Activated CD8-positive, alpha-beta memory T cell treated with anti-CD3 and anti-CD28 coated beads for 48 hours (primary cell): ENCODE data around the gene FHL2.

Experiments
- DNase-seq, 3 experiments: peaks; one replicate each; pipeline ENCODE4 v3.0.0-alpha.2; 2020; ENCODE audit warnings: low read depth in 2 of 3, low spot score in 2 of 3

Gene FHL2

DNA sequence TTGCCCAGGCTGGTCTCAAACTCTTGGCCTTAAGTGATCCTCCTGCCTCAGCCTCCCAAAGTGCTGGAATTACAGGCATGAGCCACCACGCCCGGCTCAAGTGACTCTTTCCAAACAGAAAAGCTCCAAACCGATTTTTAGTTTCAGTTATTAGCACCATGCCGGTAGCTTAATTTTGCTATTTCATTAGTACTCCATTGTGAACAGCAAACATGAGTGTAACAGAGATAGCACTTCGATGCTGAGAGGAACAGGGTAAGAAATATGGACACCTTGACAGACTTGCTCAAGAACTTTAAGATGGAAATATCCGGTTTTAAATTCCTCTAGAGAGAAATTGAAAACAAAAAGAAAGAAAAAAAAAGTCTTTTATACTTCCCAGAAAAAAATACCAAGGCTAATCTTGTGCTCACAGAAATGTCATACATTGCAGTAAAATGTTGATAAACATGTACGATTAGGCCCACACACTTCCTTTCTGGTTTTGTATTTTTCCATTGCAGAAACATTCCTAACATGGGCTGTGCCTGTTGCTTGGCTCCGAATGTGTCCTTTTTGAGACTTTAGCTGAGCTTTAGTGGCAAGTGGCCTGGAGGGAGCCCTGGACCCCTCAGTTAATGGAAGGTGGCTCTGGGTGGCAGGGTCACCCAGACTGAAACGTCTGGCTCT lies 18.3 kb downstream of the FHL2 start:
- no peak for DNase-seq

- DNase-seq, result no peak
Measured at GRCh38 chr2:105379741-105380186, 19.1 kb downstream of the FHL2 start.

GRCh38 chr2:105378921-105379383 lies 19.9 kb downstream of the FHL2 start:
- DNase-seq, result no peak

- DNase-seq, result no peak
Measured at GRCh38 chr2:105378276-105378840, 20.5 kb downstream of the FHL2 start.

DNA sequence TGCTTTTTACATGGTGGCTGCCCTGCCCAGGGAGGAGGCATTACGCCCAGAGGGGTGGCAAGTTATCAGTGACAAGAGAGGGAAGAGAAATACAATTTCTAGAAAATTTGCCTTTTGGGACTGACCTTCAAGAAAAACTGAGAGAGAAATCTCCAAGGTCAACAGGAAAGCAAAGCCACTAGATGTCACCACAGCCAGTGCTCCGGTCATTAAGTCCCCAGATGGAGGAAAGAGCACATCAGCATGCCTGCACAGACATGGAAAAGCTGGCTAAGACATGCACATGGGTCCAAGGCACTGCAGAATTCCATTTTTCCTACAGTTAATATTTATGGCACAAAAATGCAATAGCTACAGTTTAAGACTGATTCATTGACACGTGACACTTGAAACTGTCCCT lies 21.0 kb downstream of the FHL2 start:
- DNase-seq, result no peak

DNA sequence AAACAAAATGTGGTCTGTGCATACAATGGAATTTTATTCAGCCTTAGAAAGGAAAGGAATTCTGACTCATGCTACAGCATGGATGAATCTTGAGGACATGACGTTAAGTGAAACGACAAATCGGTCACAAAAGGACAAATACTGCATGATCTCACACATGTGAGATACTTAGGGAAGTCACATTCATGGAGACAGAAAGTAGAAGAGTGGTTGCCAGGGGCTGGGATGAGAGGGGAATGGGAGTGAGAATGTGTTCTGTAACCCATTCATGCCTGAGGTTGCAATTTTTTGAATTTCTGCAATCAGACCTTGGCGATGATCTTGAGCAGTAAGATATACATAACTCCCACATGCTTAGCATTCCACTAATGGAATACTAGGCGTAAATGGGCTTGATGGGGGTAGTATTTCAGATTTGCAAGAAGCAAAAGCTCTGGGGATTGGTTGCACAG lies 22.0 kb downstream of the FHL2 start:
- DNase-seq, result no peak

GRCh38 chr2:105376010-105376409 lies 22.8 kb downstream of the FHL2 start:
- DNase-seq, result no peak

- DNase-seq, result no peak
Measured at GRCh38 chr2:105375001-105375561, 23.8 kb downstream of the FHL2 start.

GRCh38 chr2:105373895-105374401 lies 24.9 kb downstream of the FHL2 start:
- no peak for DNase-seq

DNA sequence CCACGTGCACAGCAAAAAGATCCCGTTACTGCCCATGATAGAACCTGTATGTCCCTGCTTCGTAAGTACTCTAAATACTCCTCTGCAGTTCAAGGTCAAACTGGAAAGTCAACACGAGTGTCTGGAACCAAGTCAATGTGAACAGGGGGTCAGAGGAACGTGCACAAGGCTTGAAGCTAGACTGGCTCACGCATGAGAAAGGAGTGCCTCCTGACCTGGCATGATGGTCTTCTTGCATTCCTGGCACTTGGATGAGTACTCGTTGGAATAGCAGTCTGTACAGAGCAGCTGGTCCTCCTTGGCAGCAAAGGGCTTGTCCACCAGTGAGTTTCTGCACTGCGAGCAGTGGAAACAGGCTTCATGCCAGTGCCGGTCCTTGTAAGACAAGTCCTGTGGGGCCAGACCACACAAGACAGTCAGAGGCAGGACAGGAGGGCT lies 25.5 kb downstream of the FHL2 start:
- no peak for DNase-seq

GRCh38 chr2:105371810-105372209 lies 27.0 kb downstream of the FHL2 start:
- no peak for DNase-seq

- no peak for DNase-seq
Measured at GRCh38 chr2:105371156-105371555, 27.7 kb downstream of the FHL2 start.

DNA sequence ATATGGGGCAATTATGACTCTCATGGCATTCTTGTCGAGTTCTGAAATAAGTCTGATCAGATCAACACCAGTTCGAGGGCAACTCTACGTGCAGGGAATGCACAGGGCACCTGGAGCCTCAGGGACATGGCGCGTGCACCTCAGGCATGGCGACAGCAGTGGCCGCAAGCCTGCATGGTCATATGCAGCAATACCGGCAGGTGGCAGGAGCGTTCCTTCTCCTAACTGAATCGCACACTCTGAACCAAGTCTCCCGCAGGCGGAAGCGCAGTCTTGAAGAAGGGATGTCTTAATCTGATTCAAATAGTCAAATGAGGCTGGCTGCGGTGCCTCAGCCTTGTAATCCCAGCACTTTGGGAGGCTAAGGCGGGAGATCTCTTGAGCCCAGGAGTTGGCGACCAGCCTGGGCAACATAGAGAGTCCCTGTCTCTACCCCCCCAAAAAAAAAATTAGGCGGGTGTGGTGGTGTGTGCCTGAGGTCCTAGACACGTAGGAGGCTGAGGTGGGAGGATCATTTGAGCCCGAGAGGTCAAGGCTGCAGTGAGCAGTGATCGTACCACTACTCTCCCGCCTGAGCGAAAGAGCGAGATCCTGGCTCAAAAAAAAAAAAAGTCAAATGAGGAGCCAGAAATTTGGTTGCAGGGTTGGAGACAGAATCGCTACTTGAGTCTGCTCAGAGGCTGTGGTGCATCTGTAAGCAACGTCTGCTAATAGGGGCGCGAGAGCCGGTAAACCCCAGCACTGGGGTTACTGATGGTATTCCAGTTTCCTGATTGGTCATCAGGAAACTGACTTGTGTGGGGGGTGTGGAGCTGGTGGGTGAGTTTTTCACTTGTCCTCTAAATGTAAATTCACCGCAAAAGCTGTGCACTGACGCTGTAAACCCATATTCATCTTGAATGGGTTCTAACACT lies 28.8 kb downstream of the FHL2 start:
- peak; percentile 54 to 75 (median 59) for DNase-seq

- no peak for DNase-seq
Measured at GRCh38 chr2:105368759-105369408, 30.0 kb downstream of the FHL2 start.

GRCh38 chr2:105365206-105365605 lies 33.6 kb downstream of the FHL2 start:
- no peak for DNase-seq

DNA sequence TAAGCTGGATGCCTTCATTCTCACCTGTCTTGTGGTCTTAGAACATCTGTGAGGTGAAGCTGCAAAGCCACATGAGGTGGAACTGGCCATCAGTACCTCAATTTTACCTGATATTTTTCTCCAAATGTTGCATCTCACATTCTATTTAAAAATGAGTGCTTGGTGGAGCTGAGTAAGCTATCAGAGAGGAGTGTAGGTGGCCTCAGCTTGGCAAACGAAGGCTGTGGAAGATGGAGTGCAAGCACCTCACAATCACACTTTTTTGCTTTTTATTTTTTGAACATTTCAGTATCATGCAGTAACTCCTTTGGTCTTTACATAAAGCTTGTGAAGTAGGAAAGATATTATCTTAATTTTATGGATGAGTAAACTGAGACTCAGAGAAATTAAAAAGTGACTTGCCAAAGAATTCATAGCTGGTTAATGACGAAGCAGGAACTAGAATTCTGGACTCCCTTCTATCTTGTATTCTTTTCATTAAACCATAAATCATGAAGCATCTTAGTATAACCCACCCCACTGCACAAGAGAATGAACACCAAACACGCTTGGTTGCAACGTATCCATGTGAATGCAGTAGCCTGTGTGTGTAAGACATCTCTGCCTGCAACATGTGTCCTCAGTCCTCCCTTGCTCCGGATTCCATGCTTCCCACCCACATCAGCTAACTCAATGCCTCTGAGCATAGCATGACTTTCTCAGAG lies 34.3 kb downstream of the FHL2 start:
- DNase-seq, result no peak

DNA sequence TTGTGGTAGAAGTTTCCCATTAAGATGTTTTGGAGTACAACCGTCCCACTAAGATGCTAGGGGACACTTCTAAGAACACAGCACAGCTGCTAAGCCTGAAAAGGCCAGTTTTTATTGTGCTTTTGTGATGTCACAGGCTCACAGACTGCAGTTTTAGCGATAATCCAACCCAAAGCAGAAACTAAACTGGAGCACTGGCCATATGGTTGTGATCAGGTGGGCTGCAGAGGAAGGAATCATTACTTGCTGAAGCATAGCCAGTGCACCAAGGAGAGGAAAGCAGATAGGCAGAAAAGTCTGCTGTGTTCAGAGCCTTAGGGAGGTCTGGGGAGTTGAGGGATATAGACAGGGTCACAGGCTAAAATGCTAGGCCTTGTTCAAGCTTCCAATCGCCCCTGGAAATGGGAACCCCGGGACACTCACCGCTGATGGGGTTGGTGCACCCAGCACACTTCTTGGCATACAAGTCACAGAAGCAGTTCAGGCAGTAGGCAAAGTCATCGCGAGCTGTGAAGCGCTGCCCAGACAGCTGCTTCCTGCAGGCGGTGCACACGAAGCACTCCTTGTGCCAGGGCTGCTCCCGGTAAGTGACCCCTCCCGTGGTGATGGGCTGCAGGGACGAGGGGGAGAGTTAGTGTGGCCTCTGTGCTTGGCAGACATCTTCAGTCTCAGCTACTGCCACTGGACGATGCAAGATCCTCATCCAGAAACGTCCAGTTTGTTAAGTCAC lies 35.8 kb downstream of the FHL2 start:
- DNase-seq, result no peak

DNA sequence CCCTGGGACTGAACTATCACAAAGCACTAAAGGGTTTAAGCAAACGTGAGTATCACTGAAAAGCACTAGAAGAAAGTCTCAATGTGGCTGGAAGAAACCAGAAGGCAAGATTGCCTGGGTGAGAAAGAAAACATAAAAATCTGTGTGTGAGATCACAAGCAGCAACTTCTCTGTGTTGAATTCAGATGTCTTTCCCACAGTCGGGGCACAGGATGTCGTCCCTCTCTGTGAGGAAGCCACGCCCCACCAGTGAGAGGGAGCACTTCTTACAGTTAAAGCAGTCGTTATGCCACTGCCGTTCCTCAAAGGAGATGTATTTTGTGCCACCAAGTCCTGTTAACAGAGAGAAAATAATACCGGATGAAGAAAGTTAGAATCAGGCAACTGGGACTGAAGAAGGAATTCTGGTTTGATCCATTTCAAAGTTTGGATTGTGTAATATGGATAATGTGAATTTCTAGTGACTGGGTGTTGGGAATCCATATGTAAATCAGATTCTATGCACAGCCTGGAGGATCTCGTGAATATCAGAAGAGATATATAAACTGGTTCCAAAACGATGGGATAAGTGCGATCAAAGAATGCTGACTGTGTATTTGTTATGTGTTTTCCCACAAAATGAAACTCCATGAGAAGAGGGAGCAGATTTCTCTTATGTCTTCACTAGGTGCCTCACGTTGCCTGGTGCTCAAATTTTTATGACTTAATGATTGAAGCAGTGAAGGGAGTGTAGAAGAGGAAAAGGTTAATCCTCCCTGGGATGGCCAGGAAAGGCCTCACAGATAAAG lies 37.6 kb downstream of the FHL2 start:
- no peak for DNase-seq

- no peak for DNase-seq
Measured at GRCh38 chr2:105358593-105358992, 40.3 kb downstream of the FHL2 start.
